Neural crest cell (in vitro differentiated cells): ENCODE data around the gene ZNF200. TPM values are rescaled to one million over a fixed set of nuclear protein-coding genes. Genes with fewer than 3 reads are reported as not detected.

ENCODE experiments used
- DNase-seq: peaks from one replicate; pipeline ENCODE4 v3.0.0; 2021; ENCODE audit warnings: low read depth, mixed read lengths, low spot score
- H3K27ac Mint-ChIP-seq: one replicate; pipeline ENCODE4 v1.8.0; 2021; ENCODE audit warnings: mild to moderate bottlenecking, mixed read lengths; ENCODE audit not compliant: unreplicated experiment
- H3K27me3 Mint-ChIP-seq: 2 replicates; pipeline ENCODE4 v1.8.0; 2021; ENCODE audit warnings: low read depth, mild to moderate bottlenecking, mixed read lengths
- H3K36me3 Mint-ChIP-seq: 2 replicates; pipeline ENCODE4 v1.8.0; 2021; ENCODE audit warnings: low read depth, mild to moderate bottlenecking, mixed read lengths
- H3K4me1 Mint-ChIP-seq: 2 replicates; pipeline ENCODE4 v1.8.0; 2021; ENCODE audit warnings: mixed read lengths
- H3K4me3 Mint-ChIP-seq: one replicate; pipeline ENCODE4 v1.8.0; 2021; ENCODE audit warnings: mild to moderate bottlenecking, mixed read lengths
- H3K9me3 Mint-ChIP-seq: 2 replicates; pipeline ENCODE4 v1.8.0; 2021; ENCODE audit warnings: mixed read lengths
- CTCF ChIP-seq: fragments of 200-600 bp; sonication (generic); conservative IDR thresholded peaks from 2 replicates; pipeline ENCODE4 v1.5.0; 2021; ENCODE audit warnings: antibody characterized with exemption, mild to moderate bottlenecking
- total RNA-seq: library from RNA; stranded (reverse); gene quantifications from 2 replicates; pipeline ENCODE4 v1.2.1, GENCODE V29; 2021

Gene ZNF200
- total RNA-seq, 1 donor from 2014 or later = 14.1 TPM

DNA sequence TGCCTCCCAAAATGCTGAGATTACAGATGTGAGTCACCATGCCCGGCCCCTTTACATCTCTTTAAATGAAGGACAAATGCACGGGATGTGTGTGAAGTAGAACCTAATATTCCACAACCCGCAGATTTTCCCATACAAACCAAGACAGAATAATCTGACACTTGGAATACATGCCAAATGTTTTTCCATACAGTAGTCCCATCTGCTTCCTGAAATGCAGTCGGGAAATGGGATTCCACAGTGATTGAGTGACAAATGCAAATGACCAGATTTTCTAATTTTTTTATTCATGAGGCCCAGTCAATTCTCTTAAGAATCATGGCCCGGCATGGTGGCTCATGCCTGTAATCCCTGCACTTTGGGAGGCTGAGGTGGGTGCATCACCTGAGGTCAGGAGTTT, 6.8 kb upstream of the ZNF200 start:
- no peaks in the 10 kb centered on the region for H3K4me1 Mint-ChIP-seq
- H3K9me3 Mint-ChIP-seq = peaks cover 2% of the 10 kb centered on the region
- no peak for DNase-seq
- TF ChIP-seq CTCF = no peak
- peaks cover 65% of the 10 kb centered on the region for H3K27me3 Mint-ChIP-seq
- no peak overlapping the region for H3K4me3 Mint-ChIP-seq
- no peak overlapping the region for H3K27ac Mint-ChIP-seq
- no peaks in the 10 kb centered on the region for H3K36me3 Mint-ChIP-seq

- no peak for DNase-seq
- Mint-ChIP-seq H3K4me1 (peaks cover 20% of the 10 kb centered on the region), H3K4me3 (peak overlapping the region; percentile 79), H3K27me3 (peaks cover 18% of the 10 kb centered on the region), H3K36me3 (peaks cover 22% of the 10 kb centered on the region), H3K27ac (no peak overlapping the region), H3K9me3 (peaks cover 10% of the 10 kb centered on the region)
- TF ChIP-seq CTCF = no peak
Observed at GRCh38 chr16:3235856-3236669, 1.1 kb upstream of the ZNF200 start.

DNA sequence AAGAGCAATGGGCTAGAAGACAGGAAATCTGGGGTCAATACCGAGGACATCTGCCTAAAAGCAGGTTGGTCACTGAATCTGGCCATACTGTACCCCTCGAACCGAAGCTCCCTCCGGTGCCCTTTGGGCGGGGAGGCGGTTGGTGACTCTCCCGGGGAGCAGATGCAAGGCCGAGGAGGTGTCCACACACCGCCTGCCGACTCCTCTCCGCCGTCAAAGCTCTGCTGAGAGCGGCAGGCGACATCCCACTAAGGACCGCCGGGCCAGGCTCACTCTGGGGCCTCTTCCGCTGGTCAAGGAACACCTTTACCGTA, 458 bp downstream of the ZNF200 start:
- Mint-ChIP-seq H3K4me1 (peaks cover 20% of the 10 kb centered on the region), H3K9me3 (peaks cover 17% of the 10 kb centered on the region), H3K4me3 (peak overlapping the region; percentile 95), H3K27ac (no peak overlapping the region), H3K36me3 (peaks cover 34% of the 10 kb centered on the region), H3K27me3 (peaks cover 6% of the 10 kb centered on the region)
- TF ChIP-seq CTCF = no peak
- DNase-seq = no peak

DNA sequence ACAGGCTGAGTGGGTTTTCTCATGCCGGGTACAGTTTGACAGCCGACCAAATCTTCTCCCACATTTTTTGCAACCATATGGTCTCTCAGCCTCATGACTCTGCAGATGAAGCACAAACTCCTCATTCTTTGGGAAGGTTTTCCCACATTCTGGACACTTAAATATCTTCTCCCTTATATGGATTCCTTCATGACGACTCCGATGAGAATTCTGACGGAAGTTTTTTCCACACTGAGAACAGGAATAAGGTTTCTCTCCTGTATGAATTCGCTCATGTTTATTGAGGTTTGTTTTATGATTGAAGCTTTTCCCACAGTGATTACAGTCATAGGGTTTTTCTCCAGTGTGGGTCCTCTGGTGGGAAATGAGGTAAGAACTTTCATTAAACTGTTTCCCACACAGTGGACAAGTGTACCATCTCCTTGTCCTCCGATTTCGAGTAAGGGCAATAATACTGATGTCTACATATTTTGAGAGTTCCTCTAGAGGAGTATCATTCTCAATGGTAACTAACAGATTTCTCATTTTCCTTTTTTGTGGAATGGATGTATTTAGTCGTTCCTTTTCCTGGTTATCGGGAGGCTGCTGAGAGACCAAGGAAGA, 10.9 kb downstream of the ZNF200 start:
- Mint-ChIP-seq H3K9me3 (peaks cover 29% of the 10 kb centered on the region), H3K4me3 (no peak overlapping the region), H3K4me1 (no peaks in the 10 kb centered on the region), H3K36me3 (peaks cover 67% of the 10 kb centered on the region), H3K27me3 (no peaks in the 10 kb centered on the region), H3K27ac (no peak overlapping the region)
- DNase-seq = no peak
- TF ChIP-seq CTCF = no peak

DNA sequence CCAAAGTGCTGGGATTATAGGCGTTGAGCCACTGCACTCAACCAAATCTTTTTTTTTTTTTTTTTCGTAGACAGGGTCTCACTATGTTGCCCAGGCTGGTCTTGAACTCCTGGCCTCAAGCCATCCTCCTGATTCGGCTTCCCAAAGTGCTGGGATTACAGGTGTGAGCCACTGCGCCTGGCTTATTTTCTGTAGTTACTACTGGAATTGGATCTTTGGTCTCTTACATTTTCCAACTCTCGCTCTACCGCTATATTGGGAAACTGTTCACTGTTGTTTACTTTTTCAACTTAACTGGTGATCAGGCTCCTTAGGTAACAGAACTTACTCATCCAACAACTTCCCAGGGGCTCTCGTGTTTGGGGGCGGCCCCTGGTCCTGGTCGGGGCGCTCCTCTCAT, 14.1 kb downstream of the ZNF200 start:
- TF ChIP-seq CTCF = no peak
- no peak for DNase-seq
- H3K27me3 Mint-ChIP-seq = peaks cover 12% of the 10 kb centered on the region
- no peak overlapping the region for H3K27ac Mint-ChIP-seq
- no peaks in the 10 kb centered on the region for H3K4me1 Mint-ChIP-seq
- H3K4me3 Mint-ChIP-seq = no peak overlapping the region
- H3K36me3 Mint-ChIP-seq = peaks cover 47% of the 10 kb centered on the region
- peaks cover 28% of the 10 kb centered on the region for H3K9me3 Mint-ChIP-seq
